Stomach (tissue), 9 donors: ENCODE measurements around the gene RIPK1. TPM values are rescaled to one million over a fixed set of nuclear protein-coding genes. Genes with fewer than 3 reads are reported as not detected.
A peak's percentile ranks its signal among the peaks of the same experiment; 100 is the strongest.
"Not testable (repeated sequence)": the region's sequence is repeated elsewhere in the genome, so short reads cannot be mapped to it uniquely, and the experiment has no call there.

Experiments
- DNase-seq, 2 donors: peaks; one replicate each; pipeline versions ENCODE4 v3.0.0 to v3.0.0-alpha.2; 2013 to 2019
- H3K27ac ChIP-seq, 5 donors: fragments of 200-600 bp in 4 of 5; sonication (generic) in 4 of 5; one replicate each; pipeline ENCODE4 v1.5.1; 2013 to 2019; ENCODE audit warnings: mild to moderate bottlenecking in 1 of 5, moderate library complexity in 1 of 5
- H3K27me3 ChIP-seq, 3 donors: fragments of 200-600 bp; sonication (generic); one replicate each; pipeline ENCODE4 v1.5.1; 2017 to 2019; ENCODE audit warnings: mixed run types in 1 of 3
- H3K36me3 ChIP-seq, 4 donors: fragments of 200-600 bp; sonication (generic); 1 replicate in 3 of 4; 2 replicates in 1 of 4; pipeline ENCODE4 v1.5.1; 2016 to 2019
- H3K4me1 ChIP-seq, 4 donors: fragments of 200-600 bp; sonication (generic); one replicate each; pipeline ENCODE4 v1.5.1; 2016 to 2019
- H3K4me3 ChIP-seq, 4 donors: fragments of 200-600 bp; sonication (generic) in 3 of 4; one replicate each; pipeline ENCODE4 v1.5.1; 2016 to 2019; ENCODE audit warnings: mild to moderate bottlenecking in 1 of 4
- H3K9me3 ChIP-seq, 4 donors: fragments of 200-600 bp; sonication (generic); one replicate each; pipeline ENCODE4 v1.5.1; 2016 to 2019
- EP300 ChIP-seq: sonication (generic); formaldehyde crosslinking; IDR thresholded peaks from one replicate; pipeline ENCODE4 v1.6.1; 2017; ENCODE audit warnings: antibody characterized with exemption
- POLR2A ChIP-seq, 4 donors: fragments of 450-650 bp; IDR thresholded peaks; one replicate each; pipeline ENCODE4 v1.6.1; 2016; ENCODE audit warnings: antibody characterized with exemption in 4 of 4, control low read depth in 2 of 4, mild to moderate bottlenecking in 1 of 4, moderate library complexity in 1 of 4
- POLR2AphosphoS5 ChIP-seq, 3 donors: sonication (generic); formaldehyde crosslinking; IDR thresholded peaks; one replicate each; pipeline ENCODE4 v1.6.1; 2016; ENCODE audit warnings: antibody characterized with exemption in 3 of 3
- WGBS, 5 donors: extraction: QIAGEN DNeasy Blood & Tissue Kit in 3 of 5; methylation state at CpG; one replicate each; pipeline versions ENCODE4 v1.1.5 to v1.1.7; 2013 to 2018; 5-methylcytosine and 5-hydroxymethylcytosine counted together
- intact Hi-C: fragments of 100-400 bp; cut with DNase I; formaldehyde crosslinking; loops from one replicate; pipeline ENCODE4 v1.15.1; 2023; ENCODE audit warnings: low total_unique reads
- polyA plus RNA-seq, 3 donors: library from polyadenylated mRNA; stranded (reverse); fragments of 200-250 nt; gene quantifications; one replicate each; pipeline ENCODE4 v1.2.3, GENCODE V29; 2013
- total RNA-seq, 5 donors: library from RNA; depleted of rRNA; stranded (reverse); fragments of >200 nt; gene quantifications; one replicate each; pipeline versions ENCODE4 v1.1.0 to v1.2.3, GENCODE V29; 2014 to 2016
- TF ChIP-seq, protein P1 (sequence below), 7 experiments: fragments of 450-650 bp in 4 of 7; fragments of 200-600 bp in 3 of 7; sonication (generic) in 3 of 7; IDR thresholded peaks; one replicate each; pipeline ENCODE4 v1.5.1; 2016 to 2019; ENCODE audit warnings: antibody characterized with exemption in 7 of 7, control low read depth in 2 of 7, mild to moderate bottlenecking in 1 of 7
- donor health status: healthy with polysubstance abuse.
- donor health status: Bipolar disorder and iron deficiency.
- donor health status: healthy.

Gene RIPK1
- total and polyA plus RNA-seq, 8 donors, result 4.9 to 25.5 (median 15.9) TPM

DNA sequence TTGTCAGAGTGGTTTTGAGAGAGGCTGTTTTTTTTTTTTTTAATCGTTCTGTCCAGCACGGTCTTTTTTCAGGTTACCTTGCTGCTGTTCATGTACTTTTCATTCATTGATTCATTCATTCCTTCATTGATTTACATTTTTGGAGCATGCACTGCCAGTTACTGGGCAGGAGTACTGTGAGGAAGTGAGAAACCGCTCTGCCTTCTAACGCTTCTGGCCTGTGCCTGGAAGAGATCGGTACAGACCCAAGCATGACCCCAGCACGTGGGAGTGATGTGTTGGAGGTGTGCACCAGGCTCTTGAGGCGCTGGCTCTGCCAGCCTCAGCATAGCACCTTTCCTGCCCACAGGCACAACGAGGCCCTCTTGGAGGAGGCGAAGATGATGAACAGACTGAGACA lies 9.1 kb downstream of the RIPK1 start:
- intact Hi-C loops, result no loop called here
- peaks cover 41 to 67% (median 60%) of the 10 kb centered on the region in 4 donors for H3K36me3 ChIP-seq
- H3K4me3 ChIP-seq, result no peak overlapping the region
- H3K4me1 ChIP-seq, result peaks cover 8 to 32% (median 20%) of the 10 kb centered on the region in 4 donors
- H3K9me3 ChIP-seq, result no peaks in the 10 kb centered on the region
- no peak for DNase-seq
- TF ChIP-seq POLR2A (IDR thresholded peaks at IDR 0.05) (no peak), EP300 (no peak), POLR2AphosphoS5 (IDR thresholded peaks at IDR 0.05) (no peak)
- TF ChIP-seq, protein P1, sequence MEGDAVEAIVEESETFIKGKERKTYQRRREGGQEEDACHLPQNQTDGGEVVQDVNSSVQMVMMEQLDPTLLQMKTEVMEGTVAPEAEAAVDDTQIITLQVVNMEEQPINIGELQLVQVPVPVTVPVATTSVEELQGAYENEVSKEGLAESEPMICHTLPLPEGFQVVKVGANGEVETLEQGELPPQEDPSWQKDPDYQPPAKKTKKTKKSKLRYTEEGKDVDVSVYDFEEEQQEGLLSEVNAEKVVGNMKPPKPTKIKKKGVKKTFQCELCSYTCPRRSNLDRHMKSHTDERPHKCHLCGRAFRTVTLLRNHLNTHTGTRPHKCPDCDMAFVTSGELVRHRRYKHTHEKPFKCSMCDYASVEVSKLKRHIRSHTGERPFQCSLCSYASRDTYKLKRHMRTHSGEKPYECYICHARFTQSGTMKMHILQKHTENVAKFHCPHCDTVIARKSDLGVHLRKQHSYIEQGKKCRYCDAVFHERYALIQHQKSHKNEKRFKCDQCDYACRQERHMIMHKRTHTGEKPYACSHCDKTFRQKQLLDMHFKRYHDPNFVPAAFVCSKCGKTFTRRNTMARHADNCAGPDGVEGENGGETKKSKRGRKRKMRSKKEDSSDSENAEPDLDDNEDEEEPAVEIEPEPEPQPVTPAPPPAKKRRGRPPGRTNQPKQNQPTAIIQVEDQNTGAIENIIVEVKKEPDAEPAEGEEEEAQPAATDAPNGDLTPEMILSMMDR (IDR thresholded peaks at IDR 0.05), result no peak
- H3K27ac ChIP-seq, result no peak overlapping the region
- 90 to 94% (median 93%) methylated on average over 9 of the region's 9 CpGs for WGBS, 5 donors
- no peaks in the 10 kb centered on the region for H3K27me3 ChIP-seq

DNA sequence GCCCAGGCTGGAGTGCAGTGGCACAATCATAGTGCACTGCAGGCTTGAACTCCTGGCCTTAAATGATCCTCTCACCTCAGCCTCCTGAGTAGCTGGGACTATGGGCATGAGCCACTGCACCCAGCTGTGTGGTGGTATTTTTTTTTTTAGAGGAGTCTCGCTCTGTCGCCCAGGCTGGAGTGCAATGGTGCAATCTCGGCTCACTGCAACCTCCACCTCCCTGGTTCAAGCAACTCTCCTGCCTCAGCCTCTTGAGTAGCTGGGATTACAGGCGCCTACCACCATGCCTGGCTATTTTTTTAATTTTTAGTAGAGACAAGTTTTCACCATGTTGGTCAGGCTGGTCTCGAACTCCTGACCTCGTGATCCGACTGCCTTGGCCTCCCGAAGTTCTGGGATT lies 10.7 kb downstream of the RIPK1 start:
- H3K27ac ChIP-seq, H3K27me3 ChIP-seq, H3K4me3 ChIP-seq, intact Hi-C loops, DNase-seq, H3K9me3 ChIP-seq: not testable (repeated sequence)
- 91 to 98% (median 97%) methylated on average over 8 of the region's 8 CpGs for WGBS, 5 donors
- Histone ChIP-seq H3K36me3 (peaks cover 56 to 76% (median 74%) of the 10 kb centered on the region in 4 donors), H3K4me1 (peaks cover 8 to 20% (median 18%) of the 10 kb centered on the region in 4 donors)

DNA sequence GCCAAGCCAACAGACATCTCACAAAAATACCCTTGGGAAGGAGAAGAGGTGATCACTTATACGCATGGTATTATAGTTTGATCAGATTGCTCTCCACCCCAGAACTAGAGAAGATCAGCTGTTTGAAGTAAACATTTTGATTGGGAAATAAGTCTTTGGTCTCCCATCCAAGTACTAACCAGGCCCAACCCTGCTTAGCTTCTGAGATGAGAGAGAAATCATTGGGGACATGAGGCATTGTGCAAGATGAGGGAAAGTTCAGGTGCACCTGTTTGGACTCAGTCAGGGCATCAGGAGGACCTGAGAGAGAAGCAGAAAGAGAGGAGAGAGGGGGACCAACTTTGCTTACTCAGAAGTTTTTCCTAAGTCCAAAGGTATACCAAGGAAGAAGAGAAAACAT lies 11.4 kb downstream of the RIPK1 start:
- Histone ChIP-seq H3K4me1 (peaks cover 8 to 18% (median 17%) of the 10 kb centered on the region in 4 donors), H3K27me3 (no peaks in the 10 kb centered on the region), H3K4me3 (no peak overlapping the region), H3K9me3 (no peaks in the 10 kb centered on the region), H3K27ac (no peak overlapping the region), H3K36me3 (peaks cover 60 to 83% (median 80%) of the 10 kb centered on the region in 4 donors)
- intact Hi-C loops, result no loop called here
- DNase-seq, result no peak
- TF ChIP-seq POLR2AphosphoS5 (IDR thresholded peaks at IDR 0.05), result no peak
- no peak for TF ChIP-seq POLR2A (IDR thresholded peaks at IDR 0.05)
- TF ChIP-seq EP300, result no peak
- TF ChIP-seq, protein P1 (IDR thresholded peaks at IDR 0.05), result no peak
- 88 to 97% (median 96%) methylated on average over 1 of the region's 1 CpG for WGBS, 5 donors

DNA sequence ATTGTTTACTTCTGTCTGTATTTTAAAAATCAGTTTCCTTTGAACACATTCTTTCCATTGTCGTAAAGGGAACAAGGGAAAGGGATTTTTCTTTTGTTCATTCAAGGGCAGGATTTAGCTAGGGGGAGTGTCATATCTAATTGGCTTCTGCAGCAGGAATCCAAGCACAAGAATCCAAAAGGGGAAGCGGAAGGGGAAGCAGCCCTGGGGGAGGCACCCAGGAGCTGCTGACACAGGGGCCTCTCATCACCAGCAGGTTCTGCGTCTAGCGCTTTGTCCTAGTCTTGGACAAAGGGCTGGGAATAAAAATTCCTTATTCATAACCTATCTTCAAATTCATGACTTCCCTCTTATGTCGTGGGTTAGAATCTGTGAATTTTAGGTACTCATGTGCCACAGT lies 13.7 kb downstream of the RIPK1 start:
- Histone ChIP-seq H3K27me3 (no peaks in the 10 kb centered on the region), H3K27ac (no peak overlapping the region), H3K4me1 (no peaks in the 10 kb centered on the region), H3K4me3 (no peak overlapping the region), H3K36me3 (peaks cover 66 to 99% (median 99%) of the 10 kb centered on the region in 4 donors), H3K9me3 (no peaks in the 10 kb centered on the region)
- 84 to 94% (median 92%) methylated on average over 5 of the region's 5 CpGs for WGBS, 5 donors
- TF ChIP-seq POLR2A (IDR thresholded peaks at IDR 0.05) (no peak), EP300 (no peak), POLR2AphosphoS5 (IDR thresholded peaks at IDR 0.05) (no peak)
- TF ChIP-seq, protein P1 (IDR thresholded peaks at IDR 0.05), result no peak
- intact Hi-C loops, result no loop called here
- DNase-seq, result peak in 1 of 2 donors; percentile 26

DNA sequence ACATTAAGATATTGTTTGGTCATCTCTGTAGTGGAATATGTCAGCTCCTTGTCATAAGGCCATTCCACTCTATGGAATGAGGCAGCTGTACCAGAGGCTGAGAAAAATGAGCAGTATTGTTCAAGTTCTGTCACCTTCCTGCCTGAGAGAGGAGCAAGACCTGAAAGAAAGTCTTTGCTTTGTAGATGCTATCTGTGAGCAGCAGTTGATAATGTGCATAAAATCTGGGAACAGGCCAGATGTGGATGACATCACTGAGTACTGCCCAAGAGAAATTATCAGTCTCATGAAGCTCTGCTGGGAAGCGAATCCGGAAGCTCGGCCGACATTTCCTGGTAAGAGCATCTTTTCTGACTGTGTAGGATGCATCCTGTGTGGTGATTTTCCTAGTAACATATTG lies 16.8 kb downstream of the RIPK1 start:
- no peak for DNase-seq
- H3K36me3 ChIP-seq, result peaks cover 59 to 99% (median 97%) of the 10 kb centered on the region in 4 donors
- WGBS, 5 donors, result 95 to 97% (median 95%) methylated on average over 4 of the region's 4 CpGs
- H3K4me3 ChIP-seq, result no peak overlapping the region
- H3K27me3 ChIP-seq, result no peaks in the 10 kb centered on the region
- H3K9me3 ChIP-seq, result no peaks in the 10 kb centered on the region
- H3K4me1 ChIP-seq, result peaks cover 0 to 5% (median 2%) of the 10 kb centered on the region in 4 donors
- H3K27ac ChIP-seq, result no peak overlapping the region
- intact Hi-C loops, result no loop called here
- no peak for TF ChIP-seq POLR2AphosphoS5 (IDR thresholded peaks at IDR 0.05)
- TF ChIP-seq, protein P1 (IDR thresholded peaks at IDR 0.05), result no peak
- no peak for TF ChIP-seq POLR2A (IDR thresholded peaks at IDR 0.05)
- TF ChIP-seq EP300, result no peak
